Measurements from ENCODE around the gene LTBP4.

GRCh38 chr19:40567040-40567749 is 34.0 kb upstream of the LTBP4 start:
- no peak for TF ChIP-seq POLR2A (IDR thresholded peaks at IDR 0.05)
- TF ChIP-seq CTCF (IDR thresholded peaks at IDR 0.05) = no peak
